ENCODE measurements around the gene H2BW2. TPM values are rescaled to one million over a fixed set of nuclear protein-coding genes. Genes with fewer than 3 reads are reported as not detected.

H2BW2 gene
- total RNA-seq, 2 donors from 2014 or later = not detected

DNA sequence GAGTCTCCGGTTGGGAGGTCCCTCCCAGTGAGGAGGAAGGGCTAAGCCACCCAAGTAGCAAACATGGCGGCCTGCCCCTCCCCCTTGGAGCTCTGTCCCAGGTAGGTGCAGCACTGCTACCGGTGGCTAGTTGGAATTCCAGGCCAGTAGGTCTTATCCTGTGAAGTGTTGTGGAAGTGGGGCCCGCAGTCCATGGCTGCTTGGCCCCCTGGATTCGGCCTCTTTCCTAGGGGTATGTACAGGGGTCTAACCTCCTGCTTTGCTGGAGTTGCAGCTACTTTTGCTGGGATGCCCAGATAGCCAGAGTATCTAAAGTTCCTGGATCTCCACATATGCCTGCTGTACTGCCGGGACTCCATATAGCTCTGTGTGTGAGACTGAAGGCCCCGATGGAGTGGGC, 46.2 kb downstream of the H2BW2 start:
- Mint-ChIP-seq H3K36me3 (no peaks in the 10 kb centered on the region), H3K27ac (no peak overlapping the region), H3K9me3 (no peaks in the 10 kb centered on the region)
- ATAC-seq (no peak), DNase-seq (ENCODE audit: low spot score in 2 of 2) (no peak)

Other genes with a start within 250 kb of the H2BW2 start
- under 1 TPM; 0.41 to 0.95 TPM for gene RAB9B, start 207.7 kb upstream of the H2BW2 start, total RNA-seq
- 10 to 100 TPM in 1 of 2 donors, 1 to 10 TPM in 1; 6.4 to 12.9 TPM for gene TMSB15B, start 77.3 kb upstream of the H2BW2 start, total RNA-seq
- not detected for gene H2BW1, start 26.2 kb upstream of the H2BW2 start, total RNA-seq
- 1 to 10 TPM; 2.8 to 4.5 TPM for gene TMSB15C, start 36.3 kb downstream of the H2BW2 start, total RNA-seq
- gene ZCCHC18, start 72.6 kb downstream of the H2BW2 start, total RNA-seq = 1 to 10 TPM in 1 of 2 donors, under 1 TPM in 1; 0.18 to 1.9 TPM
- gene SLC25A53, start 117.1 kb downstream of the H2BW2 start, total RNA-seq = 1 to 10 TPM; 4.2 to 8.1 TPM
- 10 to 100 TPM in 1 of 2 donors, 1 to 10 TPM in 1; 7.3 to 10.6 TPM for gene FAM199X, start 126.5 kb downstream of the H2BW2 start, total RNA-seq
- not detected for gene ESX1, start 215.0 kb downstream of the H2BW2 start, total RNA-seq

Data from activated naive CD4-positive, alpha-beta T cell treated with anti-CD3 and anti-CD28 coated beads, Interleukin-2, amount 50 U/mL, for 72 hours (primary cell).